IMR-90 (cell line): ENCODE results near the gene FBH1. TPM values are rescaled to one million over a fixed set of nuclear protein-coding genes. Genes with fewer than 3 reads are reported as not detected.

ENCODE experiments used
- ATAC-seq: fragments of 200-7000 bp; cut with Tn5 transposase; 2 replicates; pipeline ENCODE4 v1.9.1; 2020; ENCODE audit warnings: low read depth, mild to moderate bottlenecking, moderate library complexity
- BruUV-seq: library from RNA; stranded (reverse); fragments of 400-500 nt; replicated peaks from 2 replicates; lab custom pipeline; 2021; lab: Mats Ljungman, UMichigan
- CTCF ChIA-PET: fragments of 300-600 bp; formaldehyde crosslinking; extraction: SDS; loops from one replicate; lab custom pipeline; 2021; ENCODE audit warnings: antibody characterized with exemption; lab: Yijun Ruan, JAX
- POLR2A ChIA-PET: fragments of 300-600 bp; sonication (Branson Sonifier 250); formaldehyde crosslinking; loops from one replicate; lab custom pipeline; 2022; ENCODE audit warnings: antibody characterized with exemption; ENCODE audit not compliant: unreplicated experiment; lab: Charles Lee
- DNase-seq: peaks from one replicate; pipeline ENCODE4 v3.0.0; 2013
- H2AFZ ChIP-seq: replicated peaks from 2 replicates; pipeline ENCODE3; 2013; ENCODE audit warnings: low read length, mild to moderate bottlenecking; ENCODE audit not compliant: poor library complexity
- H2AK5ac ChIP-seq: 2 replicates; pipeline ENCODE4 v1.6.1; 2013; ENCODE audit warnings: low read depth, low read length, inconsistent platforms
- H2AK9ac ChIP-seq: replicated peaks from 2 replicates; pipeline ENCODE3; 2013; ENCODE audit warnings: mild to moderate bottlenecking, low read depth, low read length, moderate library complexity; ENCODE audit not compliant: poor library complexity
- H2BK120ac ChIP-seq: 2 replicates; pipeline ENCODE4 v1.6.1; 2013; ENCODE audit warnings: low read depth, low read length, inconsistent platforms
- H2BK15ac ChIP-seq: 3 replicates; pipeline ENCODE4 v1.6.1; 2013; ENCODE audit warnings: low read depth, low read length, inconsistent platforms
- H2BK20ac ChIP-seq: 2 replicates; pipeline ENCODE4 v1.6.1; 2013; ENCODE audit warnings: low read depth, mild to moderate bottlenecking, inconsistent platforms, low read length, moderate library complexity
- H2BK5ac ChIP-seq: 2 replicates; pipeline ENCODE4 v1.6.1; 2013; ENCODE audit warnings: mild to moderate bottlenecking, low read depth, low read length, inconsistent platforms; ENCODE audit not compliant: poor library complexity, severe bottlenecking
- H3K14ac ChIP-seq: replicated peaks from 2 replicates; pipeline ENCODE4 v1.6.1; 2013; ENCODE audit warnings: low read depth, low read length, inconsistent platforms
- H3K18ac ChIP-seq: 2 replicates; pipeline ENCODE4 v1.6.1; 2013; ENCODE audit warnings: low read depth, low read length, control low read depth
- H3K23ac ChIP-seq: 2 replicates; pipeline ENCODE4 v1.6.1; 2013; ENCODE audit warnings: low read depth, low read length, inconsistent platforms
- H3K27ac ChIP-seq: 2 replicates; pipeline ENCODE4 v1.5.1; 2013; ENCODE audit warnings: mild to moderate bottlenecking, control low read depth, low read length; ENCODE audit not compliant: insufficient read depth
- H3K27me3 ChIP-seq: 2 replicates; pipeline ENCODE4 v1.6.1; 2013; ENCODE audit warnings: low read length; ENCODE audit not compliant: control insufficient read depth, insufficient read depth
- H3K36me3 ChIP-seq: 2 replicates; pipeline ENCODE4 v1.6.1; 2013; ENCODE audit warnings: low read length, mixed read lengths; ENCODE audit not compliant: control insufficient read depth, insufficient read depth
- H3K4ac ChIP-seq: 2 replicates; pipeline ENCODE4 v1.6.1; 2013; ENCODE audit warnings: low read depth, low read length, inconsistent platforms
- H3K4me1 ChIP-seq: 2 replicates; pipeline ENCODE4 v1.6.1; 2013; ENCODE audit warnings: low read length, mixed read lengths; ENCODE audit not compliant: control insufficient read depth, insufficient read depth
- H3K4me2 ChIP-seq: 2 replicates; pipeline ENCODE4 v1.6.1; 2013; ENCODE audit warnings: low read depth, mild to moderate bottlenecking, control low read depth, low read length, moderate library complexity
- H3K4me3 ChIP-seq: 2 replicates; pipeline ENCODE4 v1.5.1; 2013; ENCODE audit warnings: low read depth, mild to moderate bottlenecking, control low read depth, low read length, moderate library complexity; ENCODE audit not compliant: insufficient read depth
- H3K56ac ChIP-seq: 2 replicates; pipeline ENCODE4 v1.6.1; 2013; ENCODE audit warnings: low read length, inconsistent platforms; ENCODE audit not compliant: insufficient read depth; ENCODE audit errors: extremely low read depth
- H3K79me1 ChIP-seq, 2 experiments: 2 replicates each; pipeline ENCODE4 v1.6.1; 2013; ENCODE audit warnings: low read length in 2 of 2, inconsistent platforms in 1 of 2, low read depth in 1 of 2
- H3K9ac ChIP-seq: 2 replicates; pipeline ENCODE4 v1.6.1; 2013; ENCODE audit warnings: low read depth, low read length, control low read depth
- H3K9me1 ChIP-seq: 2 replicates; pipeline ENCODE4 v1.6.1; 2013; ENCODE audit warnings: low read length, inconsistent platforms; ENCODE audit not compliant: insufficient read depth
- H3K9me3 ChIP-seq: 2 replicates; pipeline ENCODE4 v1.6.1; 2013; ENCODE audit warnings: low read length; ENCODE audit not compliant: control insufficient read depth, insufficient read depth
- H4K20me1 ChIP-seq: 2 replicates; pipeline ENCODE4 v1.6.1; 2013; ENCODE audit warnings: low read length, inconsistent platforms; ENCODE audit not compliant: insufficient read depth
- H4K5ac ChIP-seq: 2 replicates; pipeline ENCODE4 v1.6.1; 2013; ENCODE audit warnings: mild to moderate bottlenecking, low read depth, low read length, control low read depth
- H4K8ac ChIP-seq, 2 experiments: 2 replicates each; pipeline ENCODE4 v1.6.1; 2013; ENCODE audit warnings: low read depth in 2 of 2, low read length in 2 of 2, control low read depth in 1 of 2, inconsistent platforms in 1 of 2
- H4K91ac ChIP-seq: 2 replicates; pipeline ENCODE4 v1.6.1; 2013; ENCODE audit warnings: low read depth, low read length, inconsistent platforms; ENCODE audit not compliant: insufficient read depth
- WGBS, 2 experiments: methylation state at CpG; one replicate each; pipeline versions ENCODE4 v1.1.5 to v1.1.7; 2013; ENCODE audit warnings: missing lambda C conversion rate in 2 of 2; ENCODE audit not compliant: insufficient read length in 1 of 2; ENCODE audit errors: extremely low coverage in 2 of 2; 5-methylcytosine and 5-hydroxymethylcytosine counted together
- dilution Hi-C: fragments of 300-500 bp; cut with HindIII; formaldehyde crosslinking; loops from one replicate; pipeline ENCODE4 v1.14.3; 2018; ENCODE audit warnings: low sequenced_read_pairs; ENCODE audit not compliant: unreplicated experiment
- in situ Hi-C: fragments of 300-500 bp; cut with MboI; formaldehyde crosslinking; loops from 3 replicates; pipeline ENCODE4 v1.14.3; 2019; ENCODE audit warnings: low sequenced_read_pairs, inconsistent platforms, mixed read lengths
- intact Hi-C: fragments of 100-400 bp; cut with micrococcal nuclease; formaldehyde crosslinking; loops from 2 replicates; pipeline ENCODE4 v1.10.0; 2022
- polyA plus RNA-seq, 3 experiments: library from polyadenylated mRNA; depleted of rRNA; stranded (reverse); fragments of >200 nt; gene quantifications; 2 replicates each; pipeline ENCODE4 v1.2.3, GENCODE V29; 2012; ENCODE audit warnings: low replicate concordance in 1 of 3
- total RNA-seq: library from RNA; depleted of rRNA; stranded (reverse); fragments of >200 nt; gene quantifications from 2 replicates; pipeline ENCODE4 v1.2.3, GENCODE V29; 2012; rRNA removed
- TF ChIP-seq, protein P1 (sequence below): fragments of 150-350 bp; IDR thresholded peaks from 2 replicates; pipeline ENCODE4 v1.6.1; 2016; ENCODE audit warnings: low read depth, mild to moderate bottlenecking, low read length, moderate library complexity, borderline replicate concordance

Gene FBH1
- total and polyA plus RNA-seq, 2 of the 4 experiments (the other 2 are of a cell fraction), result 59.3 to 72.2 TPM

DNA sequence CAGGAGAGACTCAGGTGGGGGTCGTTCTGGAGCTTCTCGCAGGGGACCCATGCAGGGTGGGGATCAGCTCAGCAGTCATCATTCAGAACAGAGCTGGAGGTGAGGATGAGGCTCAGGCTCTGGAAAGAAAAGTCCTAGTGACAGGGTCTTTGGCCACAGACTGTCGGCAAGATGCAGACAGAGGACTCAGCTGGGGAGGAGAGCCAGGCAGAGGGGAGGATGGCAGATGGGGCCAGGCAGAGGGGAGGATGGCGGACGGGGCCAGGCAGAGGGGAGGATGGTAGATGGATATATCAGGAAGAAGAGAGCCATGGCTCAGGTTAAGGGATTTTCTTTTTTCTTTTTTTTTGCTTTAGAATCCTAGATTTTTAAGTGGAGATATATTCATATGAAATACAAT, 95.0 kb downstream of the FBH1 start:
- Histone ChIP-seq H4K91ac (no peak overlapping the region), H3K79me1 (no peaks in the 10 kb centered on the region), H3K56ac (no peak overlapping the region), H3K4me2 (no peak overlapping the region), H3K4me3 (no peak overlapping the region), H3K9me3 (no peaks in the 10 kb centered on the region), H3K9ac (no peak overlapping the region), H3K9me1 (no peaks in the 10 kb centered on the region; the same call in 1 of the 2 replicates), H2BK5ac (no peak overlapping the region), H3K4me1 (peaks cover 4% of the 10 kb centered on the region; the same call in 1 of the 2 replicates), H4K8ac (no peak overlapping the region), H3K23ac (no peak overlapping the region), H4K5ac (no peak overlapping the region), H3K27ac (no peak overlapping the region), H3K14ac (no peak overlapping the region), H2AK9ac (no peak overlapping the region), H2BK120ac (no peak overlapping the region), H3K4ac (no peak overlapping the region), H3K36me3 (no peaks in the 10 kb centered on the region), H2BK20ac (no peak overlapping the region), H3K27me3 (peaks cover 4% of the 10 kb centered on the region), H2BK15ac (no peak overlapping the region), H2AK5ac (0 out of 2 replicates have a peak overlapping the region, but pooled peaks have one; percentile 3), H3K18ac (no peak overlapping the region), H4K20me1 (no peaks in the 10 kb centered on the region), H2AFZ (peak overlapping the region; percentile 15)
- in situ Hi-C loops (no loop called here), intact Hi-C loops (no loop called here), dilution Hi-C loops (no loop called here)
- ChIA-PET CTCF (no interaction called here), POLR2A (no interaction called here)
- DNase-seq (no peak), ATAC-seq (no peak)
- BruUV-seq, result no TSS peak
- 100% methylated on average over 2 of the region's 5 CpGs; no CpG with 5 or more reads in 1 of the 2 experiments for WGBS, 2 experiments
- TF ChIP-seq, protein P1, sequence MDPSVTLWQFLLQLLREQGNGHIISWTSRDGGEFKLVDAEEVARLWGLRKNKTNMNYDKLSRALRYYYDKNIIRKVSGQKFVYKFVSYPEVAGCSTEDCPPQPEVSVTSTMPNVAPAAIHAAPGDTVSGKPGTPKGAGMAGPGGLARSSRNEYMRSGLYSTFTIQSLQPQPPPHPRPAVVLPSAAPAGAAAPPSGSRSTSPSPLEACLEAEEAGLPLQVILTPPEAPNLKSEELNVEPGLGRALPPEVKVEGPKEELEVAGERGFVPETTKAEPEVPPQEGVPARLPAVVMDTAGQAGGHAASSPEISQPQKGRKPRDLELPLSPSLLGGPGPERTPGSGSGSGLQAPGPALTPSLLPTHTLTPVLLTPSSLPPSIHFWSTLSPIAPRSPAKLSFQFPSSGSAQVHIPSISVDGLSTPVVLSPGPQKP, result no peak

Other genes starting within 250 kb of the FBH1 start
- gene ASB13, start 223.6 kb upstream of the FBH1 start, total RNA-seq, result 6.3 and 6.4 TPM in 2 replicates
- 3.9 and 4.6 TPM in 2 replicates for gene ASB13, start 223.6 kb upstream of the FBH1 start, polyA plus RNA-seq (2012; rRNA removed)
- 53.6 and 64.7 TPM in 2 replicates for gene TASOR2, start 205.4 kb upstream of the FBH1 start, total RNA-seq
- gene TASOR2, start 205.4 kb upstream of the FBH1 start, polyA plus RNA-seq (2012; rRNA removed), result 18.0 and 19.4 TPM in 2 replicates
- gene GDI2, start 76.8 kb upstream of the FBH1 start, total RNA-seq, result 396 and 608 TPM in 2 replicates
- 150 and 171 TPM in 2 replicates for gene GDI2, start 76.8 kb upstream of the FBH1 start, polyA plus RNA-seq (2012; rRNA removed)
- 3.3 and 5.7 TPM in 2 replicates for gene ANKRD16, start 350 bp upstream of the FBH1 start, total RNA-seq
- 5.1 and 6.3 TPM in 2 replicates for gene ANKRD16, start 350 bp upstream of the FBH1 start, polyA plus RNA-seq (2012; rRNA removed)
- gene IL15RA, start 87.3 kb downstream of the FBH1 start, total RNA-seq, result 1.4 and 2.0 TPM in 2 replicates
- gene IL15RA, start 87.3 kb downstream of the FBH1 start, polyA plus RNA-seq (2012; rRNA removed), result 6.4 and 7.6 TPM in 2 replicates
- not detected in 2 replicates for gene IL2RA, start 172.1 kb downstream of the FBH1 start, total RNA-seq
- not detected in 2 replicates for gene IL2RA, start 172.1 kb downstream of the FBH1 start, polyA plus RNA-seq (2012; rRNA removed)
- 24.6 and 35.6 TPM in 2 replicates for gene RBM17, start 198.8 kb downstream of the FBH1 start, total RNA-seq
- 42.9 and 56.7 TPM in 2 replicates for gene RBM17, start 198.8 kb downstream of the FBH1 start, polyA plus RNA-seq (2012; rRNA removed)